CD4-positive, alpha-beta T cell treated with Interleukin-4 for 4 hours (primary cell): ENCODE measurements around the gene NPTN.
"Not testable (repeated sequence)": the region's sequence is repeated elsewhere in the genome, so short reads cannot be mapped to it uniquely, and the experiment has no call there.

ENCODE experiments used
- DNase-seq: peaks from one replicate; pipeline ENCODE4 v3.0.0-alpha.2; 2020

The NPTN gene

GRCh38 chr15:73633111-73633990, at the start of gene NPTN:
Gene NPTN (minus strand): TSS chr15:73633389. CDS start chr15:73633215, 174 bp downstream.
- DNase-seq, result peak; percentile 97

GRCh38 chr15:73682600-73683090, 49.5 kb upstream of the NPTN start:
- no peak for DNase-seq

- DNase-seq, result no peak
These were observed 48.8 kb upstream of the NPTN start for GRCh38 chr15:73681856-73682599.

- DNase-seq, result no peak
These were observed 47.9 kb upstream of the NPTN start for GRCh38 chr15:73681063-73681462.

- no peak for DNase-seq
These were observed 47.4 kb upstream of the NPTN start for GRCh38 chr15:73680549-73680948.

GRCh38 chr15:73679964-73680363, 46.8 kb upstream of the NPTN start:
- no peak for DNase-seq

GRCh38 chr15:73679180-73679579, 46.0 kb upstream of the NPTN start:
- DNase-seq, result no peak

- no peak for DNase-seq
These were observed 45.3 kb upstream of the NPTN start for GRCh38 chr15:73678498-73678897.

- no peak for DNase-seq
These were observed 44.5 kb upstream of the NPTN start for GRCh38 chr15:73677733-73678132.

- peak; percentile 51 for DNase-seq
These were observed 44.0 kb upstream of the NPTN start for GRCh38 chr15:73677146-73677607.

GRCh38 chr15:73674587-73674986, 41.4 kb upstream of the NPTN start:
- no peak for DNase-seq

GRCh38 chr15:73660455-73660854, 27.3 kb upstream of the NPTN start:
- DNase-seq, result no peak

- DNase-seq, result no peak
These were observed 25.5 kb upstream of the NPTN start for GRCh38 chr15:73658645-73659044.

- no peak for DNase-seq
These were observed 22.5 kb upstream of the NPTN start for GRCh38 chr15:73655724-73656123.

GRCh38 chr15:73654659-73655058, 21.5 kb upstream of the NPTN start:
- DNase-seq, result no peak

GRCh38 chr15:73650416-73651126, 17.4 kb upstream of the NPTN start:
- no peak for DNase-seq

GRCh38 chr15:73648014-73648295, 14.8 kb upstream of the NPTN start:
- no peak for DNase-seq

- no peak for DNase-seq
These were observed 14.2 kb upstream of the NPTN start for GRCh38 chr15:73647259-73648013.

GRCh38 chr15:73639464-73639863, 6.3 kb upstream of the NPTN start:
- DNase-seq, result not testable (repeated sequence)

GRCh38 chr15:73637527-73637926, 4.3 kb upstream of the NPTN start:
- DNase-seq, result no peak

- DNase-seq, result no peak
These were observed 854 bp upstream of the NPTN start for GRCh38 chr15:73633991-73634495.

GRCh38 chr15:73632670-73633058, 525 bp downstream of the NPTN start:
- DNase-seq, result no peak
